HG02970 (cell line): Measurements from ENCODE around the gene RGS17.
A peak's percentile ranks its signal among the peaks of the same experiment; 100 is the strongest.
"Not testable (repeated sequence)": the region's sequence is repeated elsewhere in the genome, so short reads cannot be mapped to it uniquely, and the experiment has no call there.

Experiments used
- ATAC-seq: cut with Tn5 transposase; IDR thresholded peaks from one replicate; pipeline ENCODE4 v1.9.1; 2021; ENCODE audit warnings: mild to moderate bottlenecking, moderate library complexity, moderate number of reproducible peaks; ENCODE audit not compliant: unreplicated experiment, low FRiP score

RGS17 gene

DNA sequence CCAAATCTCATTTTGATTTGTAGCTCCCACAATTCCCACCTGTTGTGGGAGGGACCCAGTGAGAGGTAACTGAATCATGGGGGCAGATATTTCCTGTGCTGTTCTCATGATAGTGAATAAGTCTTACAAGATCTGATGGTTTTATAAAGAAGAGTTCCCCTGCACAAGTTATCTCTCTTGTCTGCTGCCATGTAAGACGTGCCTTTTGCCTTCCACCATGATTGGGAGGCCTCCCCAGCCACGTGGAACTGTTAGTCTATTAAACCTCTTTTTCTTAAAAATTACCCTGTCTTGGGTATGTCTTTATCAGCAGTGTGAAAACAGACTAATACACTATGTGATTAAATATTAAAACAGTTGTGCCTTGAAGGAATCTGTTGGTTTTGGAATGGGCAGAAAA, 131.5 kb downstream of the RGS17 start:
- not testable (repeated sequence) for ATAC-seq

DNA sequence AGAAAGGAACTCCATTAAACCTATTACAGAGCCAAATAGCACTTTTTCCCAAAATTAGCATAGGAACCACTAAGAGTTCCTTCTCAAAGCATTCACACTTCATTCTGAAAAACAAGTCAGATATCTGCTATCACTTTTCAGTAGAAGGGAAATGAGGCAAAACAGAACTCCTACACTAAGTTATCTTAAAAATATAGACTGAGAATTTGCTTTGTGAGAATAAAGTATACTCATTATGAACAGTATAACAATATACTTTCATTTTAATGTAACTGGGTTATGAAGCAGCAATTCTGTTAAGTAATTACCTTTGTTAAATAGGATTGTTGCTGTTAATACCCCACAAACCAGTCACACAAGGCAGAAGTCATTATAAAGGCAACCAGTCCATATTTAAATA, 137.2 kb downstream of the RGS17 start:
- ATAC-seq, result no peak

DNA sequence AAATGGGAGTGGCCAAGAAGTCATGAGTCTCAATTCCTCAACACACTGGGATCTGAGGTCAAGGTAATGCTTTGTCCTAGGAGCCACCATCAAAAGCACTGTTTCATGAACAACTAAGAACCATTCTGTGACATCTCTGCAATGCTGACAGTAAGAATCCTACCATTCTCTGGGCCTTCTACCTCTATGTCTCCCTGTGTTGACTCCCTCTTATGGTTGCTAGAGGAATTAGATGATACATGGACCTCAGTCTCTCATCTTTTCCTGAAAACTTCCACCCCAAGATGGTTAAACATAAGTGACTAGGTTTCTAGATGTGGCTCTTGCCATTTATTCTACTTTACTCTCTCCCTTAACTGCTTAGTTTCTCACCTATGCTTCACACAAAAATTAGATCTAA, 137.7 kb downstream of the RGS17 start:
- no peak for ATAC-seq

DNA sequence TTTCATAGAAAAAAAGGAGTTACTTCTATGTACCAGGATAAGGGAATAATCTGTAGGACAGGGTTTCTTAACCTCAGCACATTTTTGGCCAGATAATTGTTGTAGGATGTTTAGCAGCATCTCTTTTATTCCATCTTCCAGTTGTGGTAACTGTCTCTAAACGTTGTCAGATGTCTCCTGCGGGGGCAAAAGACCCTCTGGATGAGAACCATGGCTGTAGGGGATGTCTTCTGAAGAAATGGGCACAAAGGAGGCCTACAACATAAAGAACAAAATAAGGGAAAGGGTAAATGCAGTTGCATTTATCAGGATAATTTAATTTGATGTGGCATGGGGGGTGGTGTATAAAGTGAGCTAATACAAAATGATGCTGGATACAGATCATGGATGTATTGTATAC, 144.1 kb downstream of the RGS17 start:
- ATAC-seq, result no peak

DNA sequence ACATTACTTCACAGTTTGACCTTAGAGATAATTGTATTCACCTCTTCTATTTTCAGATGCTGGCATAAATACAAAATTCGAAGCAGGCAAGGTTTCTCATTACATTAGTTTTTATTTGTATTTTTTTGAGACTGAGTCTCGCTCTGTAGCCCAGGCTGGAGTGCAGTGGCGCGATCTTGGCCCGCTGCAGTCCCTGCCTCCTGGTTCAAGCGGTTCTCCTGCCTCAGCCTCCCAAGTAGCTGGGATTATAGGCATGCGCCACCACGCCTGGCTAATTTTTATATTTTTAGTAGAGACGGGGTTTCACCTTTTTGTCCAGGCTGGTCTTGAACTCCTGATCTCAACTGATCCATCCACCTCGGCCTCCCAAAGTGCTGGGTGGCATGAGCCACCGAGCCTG, 145.8 kb downstream of the RGS17 start:
- ATAC-seq, result not testable (repeated sequence)

DNA sequence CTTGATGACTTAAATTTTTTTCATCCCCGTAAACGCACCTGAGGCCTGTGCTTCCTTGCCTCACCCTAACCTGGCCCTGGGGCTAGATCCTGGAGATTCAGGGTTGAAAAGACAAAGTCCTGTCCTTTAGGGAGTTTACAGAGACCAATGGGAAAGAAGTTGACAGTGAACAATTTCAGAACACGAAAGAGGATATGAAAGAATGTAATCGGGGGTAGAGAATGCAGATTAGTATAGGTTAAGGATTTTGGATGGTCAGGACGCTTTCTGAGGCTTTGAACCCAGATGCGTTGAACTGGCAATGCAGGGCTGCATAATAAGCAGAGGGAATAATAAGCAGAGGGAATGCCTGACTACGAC, 146.6 kb downstream of the RGS17 start:
- ATAC-seq, result no peak

DNA sequence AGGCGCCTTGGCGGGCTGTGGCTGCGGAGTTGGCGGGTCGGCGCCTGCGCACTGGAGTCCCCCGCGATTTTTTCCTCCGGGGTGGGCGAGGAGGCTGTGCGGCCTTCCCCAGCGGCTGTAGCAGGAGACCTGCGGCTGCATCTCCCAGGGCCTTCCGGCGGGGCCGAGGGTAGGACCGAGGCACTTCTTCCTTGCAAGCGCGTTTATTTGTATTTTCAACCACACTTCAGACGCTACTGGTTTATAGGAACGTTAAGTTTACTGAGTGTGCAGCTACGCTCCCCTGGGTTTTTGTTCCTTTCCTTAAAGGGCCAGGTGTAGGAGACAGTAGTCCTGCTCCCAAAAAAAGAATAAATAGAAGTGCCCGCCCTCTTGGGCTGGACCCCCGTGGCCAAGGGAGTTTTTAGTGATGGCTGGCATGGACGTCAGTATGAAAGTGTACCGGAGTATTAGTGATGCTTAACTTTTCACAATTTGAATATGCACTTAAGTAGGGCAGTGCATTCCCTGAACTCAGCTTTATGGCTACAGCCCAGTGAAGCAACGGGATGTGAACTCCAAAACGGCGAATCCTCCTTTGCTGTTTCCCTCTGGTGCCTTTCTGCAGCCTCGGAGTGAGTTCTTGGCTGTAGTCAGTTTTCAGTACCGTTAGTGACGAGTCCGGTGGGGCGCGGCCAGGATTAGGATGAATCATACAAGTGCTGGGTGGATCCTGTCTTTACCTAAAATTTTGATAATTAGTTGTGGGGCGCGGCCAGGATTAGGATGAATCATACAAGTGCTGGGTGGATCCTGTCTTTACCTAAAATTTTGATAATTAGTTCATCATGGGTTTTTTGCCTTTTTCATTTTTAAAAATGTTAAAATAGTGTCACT, 147.2 kb downstream of the RGS17 start:
- ATAC-seq, result peak; percentile 15

DNA sequence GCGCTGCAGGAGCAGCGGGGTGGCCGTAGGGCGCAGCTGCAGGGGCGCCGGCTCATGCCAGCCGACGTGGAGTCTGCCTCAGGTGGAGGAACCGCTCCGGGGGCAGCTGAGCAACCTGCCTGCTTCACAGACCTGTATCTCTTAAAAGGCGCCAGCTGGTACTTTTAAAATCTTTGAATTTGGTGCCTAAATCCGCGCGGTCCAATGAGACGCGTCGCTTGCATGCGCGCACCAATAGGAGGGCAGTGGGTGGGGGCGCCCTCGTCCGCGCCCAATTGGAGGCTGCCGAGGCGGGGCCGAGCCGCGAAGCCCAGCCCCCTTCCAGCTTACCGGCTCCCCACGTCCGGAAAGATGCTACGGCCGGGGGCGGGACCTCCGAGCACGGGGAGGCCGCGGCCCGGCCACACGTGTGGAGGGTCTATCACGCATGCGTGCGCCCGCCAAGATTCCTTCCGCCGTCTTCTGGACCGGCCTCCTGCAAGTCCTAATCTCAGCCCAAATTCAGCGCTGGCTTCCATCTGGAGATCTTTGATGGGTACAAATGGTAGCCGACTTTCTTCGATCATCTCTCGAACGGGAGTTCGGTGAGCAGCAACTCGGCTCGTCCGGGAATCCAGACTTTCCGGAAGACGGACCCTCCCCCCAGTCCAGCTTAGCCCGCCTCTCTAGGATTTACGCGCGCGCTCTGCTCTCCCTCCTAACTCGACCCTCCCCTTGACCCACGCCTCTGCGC, 148.0 kb downstream of the RGS17 start, which contains the start of gene FBXO5:
Gene FBXO5 (minus strand): TSS at position 138 of the 733 bp plus-strand sequence. CDS start 82 bp downstream, at position 56.
- peak; percentile 91 for ATAC-seq

DNA sequence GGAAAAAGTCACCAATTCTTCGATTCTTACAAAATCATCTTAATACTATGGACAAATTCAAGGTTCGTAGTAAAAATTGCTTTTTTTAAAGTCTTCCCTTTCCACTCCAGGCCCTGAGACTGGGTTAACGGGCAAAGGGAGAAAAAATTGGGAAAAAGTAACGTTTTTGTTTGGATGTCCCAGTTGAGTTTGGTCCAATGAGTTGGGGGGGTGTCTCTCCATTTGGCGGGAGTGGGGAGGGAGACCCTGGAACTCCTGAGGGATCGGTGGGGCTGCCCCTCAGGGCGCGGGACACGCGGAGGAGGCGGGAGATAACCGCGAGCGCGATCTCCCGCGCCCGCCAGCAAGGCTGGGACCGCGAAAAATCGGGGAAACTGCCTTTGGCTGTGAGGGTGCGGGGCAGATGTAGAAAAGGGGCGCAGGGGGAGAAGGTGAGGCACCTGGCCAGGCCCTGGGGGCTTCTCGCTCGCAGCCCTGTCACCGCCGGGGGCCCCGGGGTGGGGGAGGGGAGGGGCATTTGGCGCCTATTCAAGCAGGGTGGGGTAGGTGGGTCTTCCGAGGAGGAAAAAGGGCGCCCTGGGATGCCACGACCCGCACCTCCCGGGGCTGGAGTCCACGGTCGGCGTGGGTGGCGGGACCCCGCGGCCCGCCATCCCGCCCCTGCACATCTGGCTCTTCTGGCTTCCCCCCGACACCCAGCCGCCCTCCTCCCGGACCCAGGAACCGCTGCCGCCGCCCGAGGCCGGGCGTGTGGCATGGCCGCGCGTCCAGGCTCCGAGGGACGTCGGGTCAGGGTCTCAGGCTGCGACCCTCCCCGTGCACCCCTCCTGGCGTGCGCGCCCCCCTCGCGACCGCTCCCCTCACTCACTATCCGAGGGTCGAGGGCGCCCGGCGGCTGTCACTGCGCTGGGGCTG, 148.8 kb downstream of the RGS17 start:
- ATAC-seq, result peak; percentile 0

DNA sequence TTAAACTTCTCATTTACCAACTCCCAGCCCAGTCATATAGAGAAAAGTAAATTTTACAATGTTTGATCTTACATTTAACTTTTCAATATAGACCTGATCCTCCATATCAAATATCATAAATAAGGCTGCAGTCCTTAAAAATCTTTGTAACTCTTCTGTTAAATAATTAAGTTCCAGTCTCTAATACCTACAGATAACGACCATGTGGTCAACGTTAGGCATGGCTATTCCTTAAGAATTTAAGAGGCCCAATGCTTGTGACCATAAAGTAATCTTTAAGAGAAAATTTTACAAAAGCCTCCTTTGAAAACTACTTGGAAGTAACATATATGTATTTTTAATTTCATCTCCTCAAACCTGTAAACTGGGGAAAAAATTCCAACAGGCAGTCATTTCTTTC, 149.9 kb downstream of the RGS17 start:
- no peak for ATAC-seq

DNA sequence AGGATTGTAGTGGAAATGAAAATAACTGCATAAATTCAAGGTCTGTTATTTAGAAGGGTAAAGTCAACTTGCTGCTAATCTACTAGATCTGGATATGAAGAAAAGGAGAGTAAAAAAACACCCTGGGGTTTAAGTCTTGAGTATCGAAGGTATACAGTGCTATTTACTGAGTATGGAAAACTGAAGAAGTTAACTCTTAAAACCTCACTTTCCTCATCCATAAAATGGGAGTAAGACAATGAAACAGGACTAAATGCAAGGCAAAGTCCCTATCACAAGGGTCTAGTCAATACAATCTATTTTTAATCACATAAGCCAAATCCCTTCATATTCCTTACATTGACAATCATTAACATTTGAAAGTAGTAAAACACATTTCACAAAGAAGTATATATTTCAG, 150.4 kb downstream of the RGS17 start:
- ATAC-seq, result no peak

DNA sequence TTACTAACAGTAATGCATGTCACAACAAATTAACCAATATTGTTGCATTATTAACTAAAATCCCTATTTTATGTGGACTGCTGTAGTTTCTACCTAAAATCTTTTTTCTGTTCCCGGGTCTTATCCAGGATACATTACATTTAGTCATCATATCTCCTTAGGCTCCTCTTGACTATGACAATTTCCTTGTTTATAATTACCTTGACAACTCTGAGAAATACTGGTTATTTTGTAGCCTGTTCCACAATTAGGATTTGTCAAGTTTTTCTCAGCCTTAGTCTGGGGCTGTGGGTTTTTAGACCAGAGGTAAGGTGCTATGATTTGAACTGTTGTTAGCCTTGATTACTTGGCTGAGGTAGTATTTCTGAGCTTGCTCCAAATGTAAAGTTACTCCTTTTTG, 152.0 kb downstream of the RGS17 start:
- no peak for ATAC-seq

DNA sequence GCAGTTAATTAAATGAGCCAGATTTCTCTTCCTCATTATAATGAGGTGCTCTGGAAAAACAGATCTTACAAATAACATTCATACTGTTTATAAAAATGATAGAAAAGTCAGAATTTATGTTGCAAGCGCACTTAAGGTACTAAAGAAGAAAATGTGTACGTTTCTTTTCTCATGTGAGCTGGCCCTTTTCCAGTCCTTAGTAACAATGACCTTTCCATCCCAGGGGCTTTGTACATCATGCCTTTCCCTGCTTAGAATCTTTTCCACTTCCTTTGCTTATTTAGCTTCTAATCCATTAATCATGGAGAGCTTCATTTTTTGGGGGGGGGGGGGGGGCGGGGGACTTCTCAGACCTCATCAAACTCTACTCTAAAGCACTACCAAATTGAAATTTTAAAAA, 153.0 kb downstream of the RGS17 start:
- no peak for ATAC-seq

DNA sequence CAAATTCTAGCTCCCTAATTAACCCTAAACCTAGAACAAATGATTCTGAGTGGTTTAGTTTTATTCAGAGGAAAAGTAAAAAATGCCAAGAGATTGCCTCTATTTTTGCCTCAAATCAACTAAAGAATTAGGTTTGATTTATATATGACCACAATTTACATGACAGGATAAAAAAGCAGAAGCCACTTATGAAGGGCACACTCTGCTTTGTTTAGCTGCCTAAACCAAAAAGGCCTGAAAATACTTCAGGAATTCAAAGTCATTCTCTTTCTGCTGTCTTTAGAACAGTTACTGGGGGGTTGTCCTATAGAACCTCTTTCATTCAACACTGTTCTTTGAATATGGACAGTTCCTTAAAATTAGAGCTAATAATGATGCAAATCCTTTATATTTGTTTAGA, 153.5 kb downstream of the RGS17 start:
- ATAC-seq, result no peak

DNA sequence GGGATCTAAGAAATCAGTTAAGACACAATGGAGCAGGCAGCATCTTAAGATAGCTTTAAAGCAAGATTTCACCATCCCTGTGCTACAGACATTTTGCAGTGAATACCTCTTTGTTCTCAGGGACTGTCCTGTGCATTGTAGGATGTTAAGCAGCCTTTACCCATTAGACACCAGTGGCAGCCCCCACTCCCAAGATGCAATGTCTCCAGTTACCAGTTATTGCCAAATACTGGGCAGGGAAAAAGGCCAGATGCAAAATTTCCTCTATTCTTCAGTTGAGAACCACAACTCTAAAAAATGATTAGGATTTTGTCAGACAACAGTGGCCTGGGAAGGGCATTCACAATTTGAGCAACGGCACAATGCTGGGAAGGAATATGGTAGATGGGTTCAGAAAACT, 154.3 kb downstream of the RGS17 start:
- no peak for ATAC-seq

DNA sequence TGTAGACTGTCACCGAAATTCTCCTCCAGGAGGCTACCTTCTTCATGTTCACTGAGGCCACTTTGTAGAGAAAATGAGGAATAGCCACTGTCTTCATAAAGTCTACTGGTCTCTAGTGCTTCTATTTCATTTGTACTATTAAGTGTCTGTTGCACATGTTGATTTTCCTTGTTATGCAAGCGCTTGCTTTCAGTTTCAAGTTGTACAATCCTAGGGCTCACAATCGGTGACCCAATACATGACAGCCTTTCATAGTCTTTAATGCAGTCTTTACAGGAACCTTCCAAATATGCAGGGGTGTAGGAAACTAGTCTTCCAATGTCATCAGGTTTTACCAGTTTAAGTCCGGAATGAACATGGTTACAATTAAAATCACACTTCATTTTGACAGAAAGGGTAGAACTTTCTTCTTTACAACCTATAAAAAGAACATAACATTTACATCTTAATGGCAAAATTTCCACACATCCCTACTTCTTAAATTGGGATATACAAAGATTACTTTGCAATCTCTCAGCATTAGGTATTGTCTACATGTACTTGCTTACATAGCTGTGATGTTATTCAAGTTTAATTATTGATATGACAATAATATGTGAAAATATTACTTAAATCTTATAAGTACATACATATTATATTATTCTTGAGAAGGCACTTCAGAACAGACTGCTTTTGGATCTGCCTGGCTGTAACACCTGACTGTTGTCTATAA, 155.7 kb downstream of the RGS17 start:
- ATAC-seq, result peak; percentile 51

DNA sequence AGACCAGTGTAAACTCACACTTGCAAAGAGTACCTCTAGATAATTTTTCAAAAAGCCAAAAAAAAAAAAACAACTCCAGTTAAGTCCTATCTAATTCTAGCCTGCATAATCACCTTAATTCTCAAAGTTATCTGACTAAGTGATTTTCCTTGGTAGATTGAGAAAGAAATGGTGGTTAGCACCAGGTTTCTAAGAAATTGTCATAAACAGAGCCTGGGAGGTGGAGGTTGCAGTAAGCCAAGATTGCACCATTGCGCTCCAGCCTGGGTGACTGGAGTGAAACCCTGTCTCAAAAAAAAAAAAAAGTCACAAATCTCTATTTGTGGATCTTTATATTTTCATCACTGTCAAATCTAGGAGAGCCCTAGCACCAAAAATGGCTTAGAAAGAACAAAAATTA, 157.2 kb downstream of the RGS17 start:
- no peak for ATAC-seq

DNA sequence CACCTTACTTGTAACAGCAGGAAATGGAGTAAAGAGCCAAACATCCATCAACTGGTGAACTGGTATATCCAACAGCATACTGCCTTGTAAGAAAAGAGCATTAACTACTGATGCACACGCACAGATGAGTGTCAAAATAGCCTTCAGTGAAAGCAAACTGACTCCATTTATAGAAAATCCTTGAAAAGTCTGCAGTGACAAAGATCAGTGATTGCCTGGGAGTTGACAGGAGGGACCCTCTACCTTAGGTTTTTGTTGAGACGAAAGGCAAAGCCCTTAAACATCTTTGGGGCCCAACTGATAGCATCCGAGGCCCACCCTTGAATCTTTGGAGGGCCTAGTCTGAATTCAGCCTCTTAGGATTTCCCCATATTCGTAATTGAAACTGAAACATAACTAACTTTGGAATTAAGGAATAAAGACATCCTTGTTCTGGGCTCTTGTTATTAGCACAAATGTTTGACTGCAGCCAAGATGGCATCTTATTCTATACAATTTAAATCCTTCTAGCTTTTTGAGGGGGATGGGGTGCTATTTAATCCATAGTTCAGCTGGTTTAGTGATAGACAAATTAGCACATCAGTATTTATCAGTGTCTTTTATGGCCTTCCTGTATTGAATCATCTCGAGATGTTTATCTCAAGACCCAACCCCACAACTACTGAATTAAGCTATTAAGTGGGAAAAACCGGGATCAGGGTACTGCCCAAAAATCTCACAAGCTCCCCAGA, 161.2 kb downstream of the RGS17 start:
- ATAC-seq, result no peak

DNA sequence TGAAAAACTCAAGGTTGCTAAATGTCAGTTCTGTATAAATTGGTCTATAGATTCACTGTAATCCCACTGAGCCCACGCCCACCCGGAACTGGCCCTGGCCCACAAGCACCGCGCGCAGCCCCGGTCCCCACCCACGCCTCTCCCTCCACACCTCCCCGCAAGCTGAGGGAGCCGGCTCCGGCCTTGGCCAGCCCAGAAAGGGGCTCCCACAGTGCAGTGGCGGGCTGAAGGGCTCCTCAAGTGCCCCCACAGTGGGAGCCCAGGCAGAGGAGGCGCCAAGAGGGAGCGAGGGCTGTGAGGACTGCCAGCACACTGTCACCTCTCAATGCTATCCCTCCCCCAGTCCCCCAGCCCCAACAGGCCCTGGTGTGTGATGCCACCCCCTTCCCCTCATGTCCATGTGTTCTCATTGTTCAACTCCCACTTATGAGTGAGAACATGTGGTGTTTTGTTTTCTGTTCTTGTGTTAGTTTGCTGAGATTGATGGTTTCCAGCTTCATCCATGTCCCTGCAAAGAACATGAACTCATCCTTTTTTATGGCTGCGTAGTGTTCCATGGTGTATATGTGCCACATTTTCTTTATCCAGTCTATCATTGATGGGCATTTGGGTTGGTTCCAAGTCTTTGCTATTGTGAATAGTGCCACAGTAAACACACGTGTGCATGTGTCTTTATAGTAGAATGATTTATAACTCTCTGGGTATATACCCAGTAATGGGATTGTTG, 164.8 kb downstream of the RGS17 start:
- ATAC-seq, result not testable (repeated sequence)
